T-helper 22 cell (primary cell): ENCODE measurements around the gene LIN52.

Experiments
- DNase-seq: peaks from one replicate; pipeline ENCODE4 v3.0.0-alpha.2; 2020; ENCODE audit warnings: low read depth

Gene LIN52

DNA sequence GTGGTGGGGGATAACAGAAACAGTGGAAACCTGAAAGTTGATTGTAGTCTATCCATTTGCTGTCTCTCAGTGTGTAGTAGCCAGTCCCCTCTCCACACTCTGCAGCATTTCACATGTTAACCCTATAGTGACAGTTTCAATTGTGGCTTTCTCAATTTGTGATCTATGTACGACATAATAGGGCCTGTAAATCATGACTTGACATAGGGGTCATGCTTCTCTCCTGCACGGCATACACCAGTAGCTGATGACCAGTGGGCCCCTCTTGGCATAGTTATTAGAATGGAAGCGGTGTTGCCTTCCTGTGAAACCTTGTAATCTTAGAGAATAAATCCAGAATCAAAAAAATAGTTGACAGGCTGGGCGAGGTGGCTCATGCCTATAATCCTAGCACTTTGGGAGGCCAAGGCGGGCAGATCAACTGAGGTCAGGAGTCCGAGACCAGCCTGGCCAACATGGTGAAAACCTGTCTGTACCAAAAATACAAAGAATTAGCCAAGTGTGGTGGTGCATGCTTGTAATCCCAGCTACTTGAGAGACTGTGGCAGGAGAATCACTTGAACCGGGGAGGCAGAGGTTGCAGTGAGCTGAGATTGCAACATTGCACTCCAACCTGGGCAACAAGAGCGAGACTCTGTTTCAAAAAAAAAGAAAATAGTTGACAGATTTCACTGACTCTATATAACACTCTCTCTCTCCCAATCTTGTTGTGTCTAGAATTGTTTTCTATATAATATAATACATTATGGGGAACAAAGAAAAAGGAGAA, 109.9 kb downstream of the LIN52 start:
- no peak for DNase-seq

DNA sequence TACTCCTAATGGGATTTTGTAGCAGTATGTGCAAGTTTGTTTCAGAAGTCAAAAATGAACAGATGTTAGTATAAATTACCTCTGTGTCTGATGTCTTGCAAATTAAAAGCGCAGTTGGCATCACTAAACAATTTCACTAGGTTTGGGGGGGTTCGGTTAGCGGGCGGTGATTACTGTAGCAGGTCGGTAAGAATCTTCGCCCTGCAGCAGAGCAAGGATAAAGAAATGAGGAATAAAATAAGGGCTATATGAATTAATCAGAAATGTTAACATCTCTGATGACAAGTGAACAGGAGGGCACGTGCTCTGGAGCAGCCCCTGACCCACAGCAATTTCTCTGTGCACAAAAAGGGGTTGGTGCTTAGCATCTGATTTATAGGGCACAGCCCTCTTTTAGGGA, 110.9 kb downstream of the LIN52 start:
- DNase-seq: no peak

DNA sequence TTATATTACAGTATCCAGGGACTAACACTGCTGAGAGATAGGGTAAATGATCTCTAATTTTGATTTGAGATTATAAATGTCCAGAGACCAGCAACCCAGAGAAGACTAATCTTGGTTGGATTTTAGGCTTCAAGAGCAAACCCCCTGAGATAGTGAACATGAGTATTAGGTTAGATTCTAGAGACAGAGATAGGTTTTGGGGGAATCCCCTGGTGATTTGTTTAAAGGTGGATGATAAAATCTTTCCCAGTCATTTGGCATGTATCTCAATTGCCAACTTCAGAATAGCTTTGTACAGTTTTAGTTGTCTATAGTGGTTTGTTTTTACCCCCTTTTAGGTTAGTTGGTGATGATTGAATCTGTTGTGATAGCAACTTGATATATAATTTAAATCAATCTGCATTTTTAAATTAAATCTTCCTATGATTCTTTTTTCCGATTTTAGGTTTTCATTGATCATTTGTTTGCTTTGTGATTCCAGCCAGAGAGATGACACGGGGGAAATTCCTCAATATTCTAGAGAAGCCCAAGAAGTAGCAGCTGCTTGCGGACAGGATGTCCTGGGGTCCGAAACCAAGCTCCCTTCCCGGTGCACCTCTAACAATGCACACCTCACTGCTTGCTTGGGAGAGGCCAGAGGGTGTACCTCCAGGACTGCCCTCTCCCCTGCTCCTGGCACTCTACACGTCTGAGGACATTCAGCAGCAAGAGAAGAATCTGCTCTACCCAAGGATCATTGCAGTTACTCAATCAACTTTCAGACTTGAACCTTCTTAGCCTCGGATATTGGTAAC, 113.9 kb downstream of the LIN52 start:
- DNase-seq: no peak

DNA sequence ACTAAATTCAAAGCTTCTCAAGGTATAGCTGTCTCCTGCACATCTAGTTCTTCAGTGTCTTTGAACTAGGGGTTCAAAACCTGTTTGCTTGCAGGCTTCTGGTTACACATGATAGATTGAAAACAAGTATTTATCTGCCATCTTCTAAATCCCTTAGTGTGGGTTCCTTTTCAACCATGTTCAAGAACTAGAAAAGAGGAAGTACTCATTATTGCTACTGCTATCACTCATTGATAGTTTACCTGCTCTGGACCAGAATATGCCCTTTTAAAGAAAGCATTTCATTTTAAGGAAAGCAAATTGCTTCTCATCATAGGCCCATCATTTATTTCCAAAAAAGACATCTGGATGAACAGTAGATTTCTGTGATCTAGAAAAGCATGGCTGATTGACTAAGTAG, 117.4 kb downstream of the LIN52 start:
- no peak for DNase-seq

DNA sequence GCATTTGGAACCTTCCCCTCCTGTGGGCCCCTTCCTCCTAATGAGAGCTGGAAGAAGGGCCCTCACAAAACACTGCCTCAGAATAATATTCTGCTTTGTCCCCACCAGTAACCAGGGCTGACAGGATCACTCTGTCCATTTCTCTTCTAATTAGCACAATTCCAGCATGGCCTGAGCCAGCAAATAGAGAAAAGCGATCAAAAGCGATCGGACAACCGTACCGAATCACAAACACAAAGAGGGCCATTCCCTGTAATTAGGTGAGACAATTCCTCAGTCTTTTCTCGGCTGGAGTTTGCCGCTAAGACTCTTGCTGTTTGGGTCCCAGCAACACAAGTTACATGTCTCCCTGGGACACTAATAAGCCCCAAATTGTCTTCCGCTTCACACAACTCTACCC, 118.9 kb downstream of the LIN52 start:
- DNase-seq: no peak

DNA sequence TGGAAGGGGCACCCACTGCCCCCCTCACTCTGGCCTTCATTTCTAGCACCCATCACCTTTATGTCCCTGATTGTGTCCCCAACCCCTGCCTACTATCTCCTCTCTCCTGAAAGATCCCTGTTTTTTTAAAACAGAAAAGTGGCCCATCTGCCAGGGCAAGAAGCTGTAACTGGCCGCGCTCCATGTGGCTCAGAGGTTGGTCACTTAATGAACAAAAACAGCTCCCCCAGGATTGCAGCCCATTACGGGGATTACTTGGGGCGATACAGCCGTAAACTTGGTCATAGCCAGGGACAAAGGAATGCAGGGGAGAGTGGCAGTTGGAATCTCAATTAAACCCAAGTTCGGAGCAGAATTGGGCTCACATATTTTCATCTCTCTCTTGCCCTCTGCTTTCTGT, 119.7 kb downstream of the LIN52 start:
- no peak for DNase-seq

DNA sequence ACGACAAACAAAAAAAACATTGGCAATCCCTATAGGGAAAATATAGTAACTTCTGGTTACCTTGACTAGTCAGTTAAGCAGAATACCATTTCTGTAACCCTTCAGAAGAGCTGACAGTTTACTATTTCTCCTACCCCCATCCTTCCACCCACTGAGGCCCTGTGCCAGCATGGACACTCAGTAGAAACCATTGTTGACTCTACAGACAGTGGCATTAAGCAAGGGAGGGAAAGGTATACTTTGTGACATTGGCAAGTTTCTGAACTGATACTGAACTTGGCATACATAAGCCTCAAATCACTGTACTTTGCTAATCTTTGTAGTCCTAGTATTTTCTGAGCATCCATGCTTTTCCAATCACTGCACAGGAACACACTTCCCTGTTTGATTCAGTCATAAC, 121.1 kb downstream of the LIN52 start:
- DNase-seq: no peak

DNA sequence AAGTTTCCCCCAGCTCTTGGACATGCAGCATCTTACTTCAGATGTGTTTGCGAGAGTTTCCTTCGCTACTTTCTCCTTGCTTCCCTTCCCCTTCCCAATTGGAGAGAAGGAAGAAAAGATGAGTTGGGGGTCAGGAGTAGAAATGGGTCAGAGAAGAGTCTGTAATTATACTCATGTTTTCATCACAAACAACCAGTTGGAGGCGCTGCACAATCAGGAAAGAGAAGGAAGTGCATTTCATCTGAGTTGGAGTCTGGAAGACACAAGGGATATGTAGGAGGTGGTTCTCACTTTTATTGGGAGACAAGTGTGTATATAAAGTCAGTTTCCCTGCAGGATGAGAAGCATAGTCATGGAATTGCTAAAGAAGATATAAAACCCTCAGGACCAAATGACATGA, 123.2 kb downstream of the LIN52 start:
- no peak for DNase-seq

DNA sequence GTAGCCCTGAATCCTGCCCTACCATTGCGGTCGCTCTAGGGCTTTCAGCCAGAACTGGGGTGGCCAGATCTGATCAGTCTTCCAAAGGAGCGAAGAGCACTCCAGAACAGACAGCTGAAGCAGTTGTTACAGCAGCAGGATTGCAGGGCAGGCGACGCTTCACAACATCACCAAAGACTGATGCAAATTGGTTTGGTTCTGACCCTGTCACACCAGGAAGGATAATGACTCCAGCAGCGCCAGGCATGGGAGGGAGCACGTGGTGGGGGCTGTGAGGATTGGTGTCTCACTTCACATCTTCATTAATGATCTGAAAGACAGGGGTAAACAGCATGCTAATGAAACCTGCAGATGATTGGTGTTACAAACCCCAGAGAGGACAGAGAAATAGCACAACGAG, 123.9 kb downstream of the LIN52 start:
- DNase-seq: no peak

DNA sequence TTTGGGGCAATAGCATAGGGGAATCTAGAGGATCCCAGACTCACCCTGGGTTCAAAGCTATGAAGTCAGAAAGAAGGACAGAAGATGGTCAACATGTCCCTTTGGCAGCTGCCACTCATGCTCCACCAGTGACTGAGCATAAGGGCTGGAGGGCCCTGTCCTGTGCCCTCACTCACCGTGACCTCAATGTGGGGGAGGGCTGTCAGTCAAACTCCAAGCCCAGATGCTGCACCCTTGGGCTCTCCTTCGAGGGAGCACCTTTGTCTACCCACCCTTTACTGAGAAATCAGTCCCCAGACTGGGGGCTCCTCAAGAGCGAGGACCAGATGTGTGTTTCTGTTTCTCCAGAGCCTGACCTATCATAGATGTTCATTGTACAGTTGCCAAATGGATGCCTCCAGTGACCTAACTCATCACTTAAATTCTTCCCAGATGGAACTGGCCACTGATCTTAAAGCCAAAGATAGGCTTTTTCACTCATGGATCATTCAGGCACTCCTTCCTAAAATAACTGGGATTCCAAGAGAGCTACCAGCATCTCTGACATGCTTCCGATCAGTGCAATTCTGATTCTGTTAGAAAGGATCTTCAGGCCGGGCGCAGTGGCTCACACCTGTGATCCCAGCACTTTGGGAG, 127.3 kb downstream of the LIN52 start:
- no peak for DNase-seq

DNA sequence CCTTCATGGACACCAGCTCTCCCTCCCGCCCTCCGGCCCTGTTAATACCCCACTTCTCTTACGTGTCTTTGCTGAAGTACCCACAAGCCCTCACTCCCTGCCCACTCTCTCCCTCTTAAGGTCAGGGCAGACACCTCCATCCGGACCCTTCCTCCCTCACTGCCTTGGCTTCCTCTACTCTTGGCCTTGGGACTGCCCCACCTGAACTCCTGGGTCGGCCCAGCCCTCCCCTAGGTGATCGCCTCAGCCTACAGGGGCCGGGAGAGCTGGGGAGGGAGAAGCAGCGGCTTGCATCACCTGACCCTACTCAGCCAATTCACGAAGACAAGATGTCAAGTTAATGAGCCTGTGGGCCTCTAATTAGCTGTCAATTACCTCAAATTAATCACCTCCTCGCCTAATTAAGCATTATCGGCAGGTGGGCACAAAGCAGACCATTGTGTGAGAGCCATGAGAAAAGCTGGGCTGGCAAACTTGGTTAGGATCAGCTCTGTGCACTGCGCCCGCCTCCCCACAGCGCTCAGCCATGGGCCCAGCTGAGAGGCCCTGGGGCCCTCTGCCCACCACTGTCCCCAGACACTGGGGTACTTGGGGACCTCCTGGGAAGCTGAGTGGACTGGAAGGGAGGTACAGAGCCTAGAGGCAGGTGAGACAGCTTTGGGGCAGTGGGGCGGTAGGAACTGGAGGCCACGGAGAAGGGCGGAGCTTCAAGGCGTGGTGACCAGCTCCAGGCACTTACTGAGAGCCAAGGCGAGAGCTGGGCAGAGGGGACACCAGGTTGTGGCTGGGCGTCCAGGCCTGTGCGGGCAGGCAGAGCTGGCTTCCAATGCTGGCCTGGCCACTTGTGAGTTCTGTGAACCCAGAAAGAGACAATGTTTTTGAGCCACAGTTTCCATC, 129.4 kb downstream of the LIN52 start:
- no peak for DNase-seq

DNA sequence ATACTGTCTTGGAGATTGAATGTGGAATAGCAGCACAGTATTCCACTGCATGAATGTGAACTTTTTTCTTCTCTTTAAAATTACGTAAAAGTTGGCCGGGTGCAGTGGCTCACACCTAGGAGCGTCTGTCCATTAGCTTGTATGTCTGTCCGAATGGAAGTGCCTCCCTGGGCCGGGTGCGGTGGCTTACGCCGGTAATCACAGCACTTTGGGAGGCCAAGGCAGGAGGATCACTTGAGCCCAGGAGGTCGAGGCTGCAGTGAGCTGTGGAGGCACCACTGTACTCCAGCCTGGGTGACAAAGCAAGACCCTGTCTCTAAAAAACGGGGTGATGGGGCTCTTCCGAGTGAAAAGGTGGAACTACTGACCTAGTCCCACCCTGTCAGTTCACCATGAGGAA, 131.9 kb downstream of the LIN52 start:
- DNase-seq: no peak

DNA sequence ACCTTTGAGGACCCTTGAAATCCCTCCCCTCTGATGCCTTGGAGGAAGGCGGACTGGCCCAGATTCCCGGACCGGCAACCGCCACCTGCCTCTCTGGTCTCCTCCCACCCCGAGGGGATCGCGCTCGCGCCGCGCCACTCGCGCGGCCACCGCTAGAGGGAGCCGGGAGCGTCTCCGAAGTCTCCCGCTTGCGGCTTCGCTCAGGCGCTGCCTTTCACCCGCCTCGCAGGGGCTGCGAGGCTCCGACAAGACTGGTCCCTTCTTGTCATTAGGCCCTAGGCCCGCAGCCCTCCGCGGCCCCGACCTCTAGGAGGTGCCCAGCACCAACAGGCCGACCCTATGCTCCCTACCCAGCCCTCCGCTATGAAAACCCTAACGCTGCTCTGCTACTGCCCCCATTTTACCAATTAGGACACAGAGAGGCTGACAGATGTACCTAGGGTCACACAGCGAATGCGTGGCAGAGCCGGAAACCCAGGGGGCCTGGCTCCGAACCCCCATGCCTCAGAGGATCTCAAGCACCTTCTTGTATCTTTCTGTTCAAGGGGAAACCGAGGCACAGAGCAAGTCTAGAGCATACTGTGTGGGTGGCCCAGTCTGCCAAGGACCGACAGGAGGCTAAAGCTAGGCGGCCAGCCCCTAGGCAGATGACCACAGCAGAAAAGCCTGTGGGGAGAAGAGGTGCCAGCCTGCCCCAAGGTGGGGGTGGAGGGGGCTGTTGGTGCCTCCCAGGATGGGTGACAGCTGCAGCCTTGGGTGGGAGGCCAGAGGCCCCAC, 133.1 kb downstream of the LIN52 start:
- peak; percentile 34 for DNase-seq

DNA sequence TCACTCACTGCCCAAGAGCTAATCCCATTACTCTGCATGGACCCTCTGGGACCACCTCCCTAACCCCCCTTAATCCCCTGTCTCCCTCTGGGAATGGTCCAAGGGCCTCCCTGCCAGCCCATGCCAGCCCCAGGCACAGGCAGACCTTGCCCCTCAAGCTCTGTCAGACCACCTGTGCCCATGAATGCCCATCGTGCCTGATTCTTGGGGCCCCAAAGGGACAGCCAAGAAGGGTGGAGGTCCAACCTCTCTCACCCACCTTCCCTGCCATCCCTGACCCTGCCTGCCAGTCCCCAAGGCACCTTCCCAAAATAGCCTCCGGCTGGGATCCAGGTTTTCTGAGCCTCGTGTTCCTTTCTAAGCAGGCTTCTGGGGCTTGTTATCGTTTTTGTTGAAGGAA, 133.7 kb downstream of the LIN52 start:
- no peak for DNase-seq

DNA sequence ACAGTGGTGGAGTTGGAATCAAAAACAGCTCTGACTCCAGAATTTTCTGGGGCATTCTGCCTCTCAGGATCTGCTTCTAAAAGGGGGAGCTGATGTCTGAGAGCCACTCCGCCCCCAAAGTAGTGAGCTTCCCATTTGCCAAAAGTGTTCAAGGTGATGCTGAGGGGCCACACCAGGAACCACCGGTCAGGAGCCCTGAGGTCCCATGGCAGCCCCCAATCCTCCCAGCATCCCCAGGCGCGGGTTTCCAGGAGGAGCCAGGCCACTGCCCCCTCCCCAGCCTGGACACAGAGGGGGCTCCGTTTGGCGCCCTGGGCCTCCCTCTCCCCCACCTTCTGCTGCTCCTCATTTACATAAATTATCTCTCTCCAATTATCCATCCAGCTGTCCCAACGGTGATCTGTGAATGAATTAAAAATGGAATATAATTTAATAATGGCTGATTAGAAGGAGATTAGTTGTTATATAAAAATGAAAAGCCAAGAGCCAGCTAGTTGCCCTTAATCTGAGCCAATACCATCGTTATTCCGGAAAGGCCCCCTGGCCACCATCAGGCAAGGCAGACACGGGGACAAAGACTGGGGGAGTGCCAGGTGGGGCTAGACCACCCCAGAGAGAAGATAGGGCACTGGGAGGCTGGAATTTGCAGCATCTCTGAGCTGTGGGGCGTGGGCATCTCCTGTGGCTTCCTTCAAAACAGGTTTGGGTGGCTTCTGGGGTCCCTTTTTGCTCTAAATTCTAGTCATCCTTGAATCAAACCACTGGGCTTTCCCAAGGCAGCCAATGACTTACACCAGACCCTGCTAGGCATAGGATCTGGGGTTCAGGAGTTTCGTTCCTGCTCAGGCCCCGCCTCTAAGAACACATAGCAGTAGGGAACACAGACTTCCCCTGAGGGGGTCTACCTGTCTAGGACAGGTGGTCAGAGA, 134.8 kb downstream of the LIN52 start:
- DNase-seq: no peak

DNA sequence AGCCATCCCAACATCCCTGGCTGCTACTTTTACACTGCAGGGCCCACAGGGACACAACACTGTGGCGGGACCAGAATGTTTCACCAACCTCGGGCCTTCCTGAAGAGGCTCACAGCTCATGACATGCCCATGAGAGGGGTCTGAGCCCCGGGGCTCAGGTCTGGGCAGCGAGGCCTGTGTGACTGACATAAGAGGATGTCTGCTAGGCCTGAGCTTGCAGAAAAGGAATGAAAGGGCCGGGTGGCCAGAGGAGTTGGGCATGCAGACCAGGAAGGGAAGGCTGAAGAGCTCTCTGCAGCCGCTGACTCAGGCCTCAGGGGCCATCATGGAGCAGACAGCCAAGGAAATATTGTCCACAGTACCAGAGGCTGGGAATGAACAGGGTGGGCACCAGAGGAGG, 136.2 kb downstream of the LIN52 start:
- DNase-seq: no peak

DNA sequence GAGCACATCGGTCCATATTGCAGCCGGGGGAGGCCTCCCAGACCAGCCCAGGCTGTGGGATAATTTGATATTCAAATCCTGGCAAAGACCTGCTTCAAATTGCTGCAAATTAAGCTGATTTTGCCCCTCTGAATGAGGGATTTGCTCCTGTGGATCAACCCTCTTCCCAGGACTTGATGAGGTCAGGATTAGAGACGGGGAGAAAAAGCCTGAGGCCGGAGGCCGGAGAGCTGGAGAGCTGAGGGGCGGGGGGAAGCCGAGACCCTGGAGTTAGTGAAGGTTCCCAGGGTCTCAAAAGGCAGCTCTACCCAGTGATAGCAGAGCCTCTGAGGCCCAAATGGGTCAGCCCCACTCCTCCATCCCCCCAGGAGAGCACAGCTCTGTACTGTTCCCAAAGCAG, 137.0 kb downstream of the LIN52 start:
- DNase-seq: no peak

DNA sequence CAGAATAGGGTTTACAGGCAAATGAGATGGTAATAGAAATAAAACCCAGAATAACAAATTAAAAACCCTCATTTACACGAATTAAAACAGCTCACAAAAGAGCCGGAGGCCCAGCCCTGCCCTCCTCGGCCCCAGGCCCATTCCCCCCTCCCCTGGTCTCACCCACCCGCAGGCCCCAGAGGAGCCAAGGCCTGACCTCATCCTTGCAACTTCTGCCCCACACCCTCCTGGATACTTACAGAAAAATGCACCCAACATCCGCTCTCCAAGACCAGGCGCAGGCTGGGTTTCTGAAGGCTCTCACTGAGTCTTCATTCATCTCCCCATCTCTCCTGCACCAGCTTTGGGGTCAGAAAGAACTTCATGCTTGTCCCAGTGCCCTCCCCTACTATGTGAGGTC, 138.3 kb downstream of the LIN52 start:
- DNase-seq: no peak

DNA sequence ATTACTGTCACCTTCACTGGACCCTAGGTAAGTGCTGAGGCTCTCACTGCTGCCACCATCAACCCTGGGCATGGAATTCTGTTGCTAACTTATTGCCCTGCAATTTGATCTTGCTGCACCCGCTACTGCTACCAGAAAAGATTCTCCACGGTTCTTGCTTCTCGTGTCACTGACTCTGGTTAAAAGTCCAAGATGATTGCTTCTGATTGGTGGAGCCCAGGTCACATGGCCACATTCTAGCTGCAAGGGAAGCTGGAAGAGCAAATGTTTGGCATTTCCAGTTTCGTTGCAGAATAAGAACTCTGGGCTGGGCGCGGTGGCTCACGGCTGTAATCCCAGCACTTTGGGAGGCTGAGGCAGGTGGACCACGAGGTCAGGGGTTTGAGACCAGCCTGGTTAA, 147.0 kb downstream of the LIN52 start:
- no peak for DNase-seq

DNA sequence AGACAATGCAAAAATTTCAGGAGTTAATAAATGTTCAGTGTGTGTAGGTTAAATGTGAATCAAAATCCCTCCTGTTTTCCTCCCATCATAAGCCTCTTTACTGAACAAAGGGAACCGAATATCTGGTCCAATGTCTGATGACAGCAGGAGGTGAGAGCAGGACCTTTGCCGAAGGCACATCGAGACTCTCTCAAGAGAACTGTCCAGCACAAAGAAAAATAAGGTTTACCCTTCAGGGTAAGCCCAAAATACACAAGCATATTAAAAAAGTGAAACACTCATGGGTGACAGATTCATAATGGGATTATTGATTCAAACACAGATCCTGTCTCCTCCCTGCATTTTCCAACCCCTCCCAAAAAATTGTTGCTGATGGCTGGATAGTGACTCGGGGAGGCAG, 150.3 kb downstream of the LIN52 start:
- no peak for DNase-seq
